Gastrocnemius medialis (tissue), 4 donors: ENCODE results near the gene CDC25A.

Experiments
- CTCF ChIP-seq, 5 experiments: fragments of 450-650 bp in 3 of 5; fragments of 200-600 bp in 2 of 5; sonication (generic) in 2 of 5; IDR thresholded peaks in 4 of 5; conservative IDR thresholded peaks in 1 of 5; 1 replicate in 4 of 5; 2 replicates in 1 of 5; pipeline ENCODE4 v1.5.1; 2016 to 2019; ENCODE audit warnings: antibody characterized with exemption in 5 of 5, mild to moderate bottlenecking in 3 of 5, moderate library complexity in 3 of 5
- POLR2A ChIP-seq, 2 donors: fragments of 450-650 bp; IDR thresholded peaks; one replicate each; pipeline ENCODE4 v1.6.1; 2017; ENCODE audit warnings: antibody characterized with exemption in 2 of 2, mild to moderate bottlenecking in 2 of 2, moderate library complexity in 2 of 2

DNA sequence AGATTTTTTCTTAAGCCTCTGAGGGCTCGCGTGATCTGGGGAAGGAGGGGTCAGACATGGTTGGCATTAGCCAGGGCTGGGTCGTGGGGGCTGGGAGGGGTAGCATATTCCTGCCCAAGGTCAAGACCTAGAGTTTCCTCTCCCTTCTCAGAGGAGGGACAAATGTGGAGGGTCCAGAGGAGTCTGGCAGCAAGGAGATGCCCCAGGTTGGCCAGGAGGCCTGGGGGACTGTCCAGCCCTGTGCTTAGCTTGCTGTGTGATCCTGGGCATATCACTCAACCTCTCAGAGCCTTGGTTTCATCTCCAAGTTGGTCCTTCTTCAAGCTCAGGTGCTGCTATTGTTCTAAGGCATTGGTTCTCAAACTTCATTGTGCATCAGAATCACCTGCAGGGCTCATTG, 26.0 kb upstream of the CDC25A start:
- TF ChIP-seq CTCF (IDR thresholded peaks at IDR 0.05 in 4 of 5, conservative IDR thresholded peaks at IDR 0.05 in 1 of 5) (no peak), POLR2A (IDR thresholded peaks at IDR 0.05) (no peak)
